Islet of Langerhans (tissue), 1 donor: Measurements from ENCODE around the gene BCO1.

ENCODE experiments used
- FAIRE-seq: peaks from one replicate; lab custom pipeline; 2011; peaks lifted over from hg19 to GRCh38; lab: Jason Lieb, UNC

Gene BCO1

GRCh38 chr16:81319221-81319912 is 80.9 kb downstream of the BCO1 start:
- no peak for FAIRE-seq

GRCh38 chr16:81321039-81321438 is 82.5 kb downstream of the BCO1 start:
- no peak for FAIRE-seq

- FAIRE-seq, result no peak
Observed at GRCh38 chr16:81321536-81321935, 83.0 kb downstream of the BCO1 start.

GRCh38 chr16:81324808-81325207 is 86.3 kb downstream of the BCO1 start:
- FAIRE-seq, result no peak

- FAIRE-seq, result no peak
Observed at GRCh38 chr16:81327011-81327410, 88.5 kb downstream of the BCO1 start.

GRCh38 chr16:81327447-81328196 is 89.1 kb downstream of the BCO1 start:
- FAIRE-seq, result no peak

- FAIRE-seq, result no peak
Observed at GRCh38 chr16:81329947-81330346, 91.5 kb downstream of the BCO1 start.

GRCh38 chr16:81333356-81333755 is 94.9 kb downstream of the BCO1 start:
- no peak for FAIRE-seq

GRCh38 chr16:81335669-81336068 is 97.2 kb downstream of the BCO1 start:
- no peak for FAIRE-seq

- no peak for FAIRE-seq
Observed at GRCh38 chr16:81337097-81337496, 98.6 kb downstream of the BCO1 start.
